Measurements from ENCODE around the gene LRRFIP1.
"Not testable (repeated sequence)": the region's sequence is repeated elsewhere in the genome, so short reads cannot be mapped to it uniquely, and the experiment has no call there.

LRRFIP1 gene

GRCh38 chr2:237661799-237662328 lies 34.5 kb downstream of the LRRFIP1 start:
- no peak for DNase-seq (ENCODE audit: low read depth)

DNA sequence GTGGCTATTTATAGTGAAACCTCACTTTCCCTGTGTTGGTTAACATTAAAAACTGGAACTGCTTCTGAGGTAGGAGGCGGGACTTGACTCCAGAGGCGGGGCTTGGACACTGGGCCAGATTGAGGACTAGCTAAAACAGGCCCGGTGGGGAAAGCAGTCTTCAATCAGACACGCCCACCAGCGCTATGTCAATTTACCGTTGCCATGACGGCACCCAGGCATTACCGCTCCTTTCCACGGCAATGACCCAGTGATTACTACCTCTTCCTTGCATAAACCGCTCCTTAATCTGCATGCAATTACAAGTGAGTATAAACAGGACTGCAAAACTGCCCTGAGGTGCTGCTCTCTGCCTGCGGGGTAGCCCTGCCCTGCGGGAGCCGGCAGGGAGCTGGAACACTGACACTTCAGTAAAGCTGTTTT lies 35.3 kb downstream of the LRRFIP1 start:
- DNase-seq (ENCODE audit: low read depth): peak; percentile 94

DNA sequence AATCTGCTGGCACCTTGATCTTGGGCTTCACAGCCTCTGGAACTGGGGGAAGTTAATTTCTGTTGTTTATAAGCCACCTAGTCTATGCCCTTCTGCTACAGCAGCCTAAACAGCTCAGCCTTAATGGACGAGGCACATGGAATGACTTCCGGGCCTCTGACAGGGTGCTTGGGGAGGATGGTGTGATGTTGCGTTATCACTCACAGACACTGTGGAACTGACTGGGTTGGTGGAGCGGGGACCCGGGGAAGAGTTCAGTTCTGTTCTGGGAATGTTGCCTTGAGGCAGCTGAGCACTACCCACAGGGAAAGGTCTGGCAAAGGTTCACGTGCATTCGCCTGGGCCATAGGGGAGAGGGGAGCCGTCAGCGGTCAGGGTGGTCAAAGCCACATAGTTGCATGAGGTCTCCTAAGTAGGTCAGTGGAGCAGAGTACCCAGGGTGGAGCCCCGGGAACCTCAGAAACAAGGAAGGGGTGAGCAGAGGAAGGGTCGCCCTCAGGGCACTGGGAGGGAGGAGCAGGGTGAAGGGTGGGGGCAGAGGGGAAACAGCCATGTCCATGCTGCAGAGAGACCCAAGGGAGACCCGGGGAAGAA lies 36.2 kb downstream of the LRRFIP1 start:
- no peak for DNase-seq (ENCODE audit: low read depth)

DNA sequence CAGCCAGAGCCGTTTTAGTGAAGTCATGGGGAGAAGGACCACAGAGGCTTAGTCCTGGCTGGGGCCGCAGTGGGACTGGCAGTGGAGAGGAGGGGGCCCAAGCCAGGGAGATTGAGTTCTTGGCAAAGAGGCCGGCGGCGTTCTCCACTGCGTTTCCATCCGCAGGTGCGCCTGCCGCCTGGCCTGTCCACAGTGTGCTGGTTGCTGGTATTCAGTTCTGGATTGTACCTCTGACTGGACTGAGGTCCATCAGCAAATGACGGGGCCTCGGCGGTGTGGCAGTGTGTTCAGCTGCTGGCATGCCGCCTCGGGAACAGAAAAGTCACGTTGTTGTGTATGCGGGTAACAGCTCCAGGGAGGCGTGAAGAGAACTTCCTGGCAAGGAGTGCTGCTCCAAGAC lies 36.8 kb downstream of the LRRFIP1 start:
- no peak for DNase-seq (ENCODE audit: low read depth)

DNA sequence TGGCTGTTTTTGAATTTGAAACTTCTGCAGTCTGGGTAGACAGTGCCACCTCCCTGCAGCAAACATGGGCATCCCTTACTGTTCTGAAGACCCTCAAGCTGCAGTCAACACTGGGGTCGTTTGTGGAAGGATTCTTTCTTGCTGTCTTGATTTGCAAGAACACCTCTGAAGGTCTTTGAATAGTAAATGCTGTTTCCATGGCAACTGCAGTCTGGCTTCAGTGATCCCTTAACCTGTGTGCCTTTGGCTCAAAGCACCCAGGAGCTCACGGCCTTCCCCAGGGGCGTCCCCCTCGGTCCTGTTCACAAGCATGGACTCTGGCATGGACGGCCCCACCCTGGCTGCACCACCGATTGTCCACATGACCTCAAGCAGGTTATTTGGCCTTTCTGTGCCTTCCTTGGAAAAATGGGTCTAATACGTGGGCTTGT lies 38.3 kb downstream of the LRRFIP1 start:
- DNase-seq (ENCODE audit: low read depth): no peak

- no peak for DNase-seq (ENCODE audit: low read depth)
Observed at GRCh38 chr2:237666606-237667005, 39.2 kb downstream of the LRRFIP1 start.

- not testable (repeated sequence) for DNase-seq (ENCODE audit: low read depth)
Observed at GRCh38 chr2:237667050-237667576, 39.7 kb downstream of the LRRFIP1 start.

GRCh38 chr2:237667893-237668292 lies 40.5 kb downstream of the LRRFIP1 start:
- DNase-seq (ENCODE audit: low read depth): no peak

DNA sequence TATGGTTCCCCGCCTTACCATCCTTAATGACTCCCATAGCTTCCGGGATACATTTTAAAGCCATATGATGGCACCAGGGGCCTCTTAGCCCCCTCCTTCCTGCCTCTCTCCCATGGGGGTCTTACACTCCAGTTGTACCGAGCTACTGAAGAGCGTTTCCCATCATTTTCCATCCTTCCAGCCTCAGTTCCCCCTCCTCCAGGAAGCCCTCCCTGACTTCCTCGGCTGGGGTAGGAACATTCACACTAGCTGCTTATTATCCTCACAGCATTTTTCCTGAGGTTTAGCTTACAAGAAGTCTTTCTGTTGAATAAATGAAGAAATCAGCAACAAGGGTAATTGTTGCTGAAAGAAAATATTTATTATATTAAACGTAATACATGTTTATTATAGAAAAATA lies 41.1 kb downstream of the LRRFIP1 start:
- DNase-seq (ENCODE audit: low read depth): no peak

- DNase-seq (ENCODE audit: low read depth): no peak
Observed at GRCh38 chr2:237669283-237669627, 41.9 kb downstream of the LRRFIP1 start.

DNA sequence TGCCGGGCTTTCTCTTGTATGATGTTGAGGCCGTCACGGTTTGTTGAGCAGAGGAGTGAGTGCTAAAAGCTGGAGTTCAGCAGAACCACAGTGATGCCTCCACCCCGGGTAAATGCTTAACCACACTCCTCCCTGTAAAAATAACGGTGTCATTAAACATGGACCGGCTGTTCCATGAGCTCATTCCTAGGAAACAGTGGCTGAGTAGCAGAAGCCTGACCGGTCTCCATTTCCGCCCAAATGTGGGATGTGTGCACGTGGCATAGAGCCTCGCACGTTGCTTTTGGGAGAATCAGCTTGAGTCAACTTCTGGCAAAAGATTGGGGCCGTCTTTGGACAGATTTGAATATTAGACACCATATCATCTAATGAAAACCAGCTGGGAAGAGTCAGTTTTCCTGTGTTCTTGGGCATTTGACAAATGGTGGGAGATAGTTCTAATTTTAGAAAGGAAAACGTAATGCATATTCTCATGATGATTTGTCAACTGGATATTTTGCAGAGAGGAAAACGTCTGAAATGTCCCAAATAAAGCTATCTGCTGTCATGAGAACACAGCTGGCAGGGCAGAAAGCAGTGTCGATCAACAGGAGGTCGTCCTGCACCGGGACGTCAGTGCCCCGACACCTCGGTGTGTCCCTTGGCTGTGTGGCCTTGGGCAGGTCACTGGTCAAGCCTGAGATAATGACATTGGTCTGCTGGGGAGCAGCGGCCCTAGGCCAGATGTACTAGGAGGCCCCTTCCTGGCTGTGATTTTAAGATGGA lies 42.4 kb downstream of the LRRFIP1 start:
- DNase-seq (ENCODE audit: low read depth): peak; percentile 76

GRCh38 chr2:237670641-237671040 lies 43.3 kb downstream of the LRRFIP1 start:
- no peak for DNase-seq (ENCODE audit: low read depth)

GRCh38 chr2:237671466-237672138 lies 44.2 kb downstream of the LRRFIP1 start:
- DNase-seq (ENCODE audit: low read depth): no peak

DNA sequence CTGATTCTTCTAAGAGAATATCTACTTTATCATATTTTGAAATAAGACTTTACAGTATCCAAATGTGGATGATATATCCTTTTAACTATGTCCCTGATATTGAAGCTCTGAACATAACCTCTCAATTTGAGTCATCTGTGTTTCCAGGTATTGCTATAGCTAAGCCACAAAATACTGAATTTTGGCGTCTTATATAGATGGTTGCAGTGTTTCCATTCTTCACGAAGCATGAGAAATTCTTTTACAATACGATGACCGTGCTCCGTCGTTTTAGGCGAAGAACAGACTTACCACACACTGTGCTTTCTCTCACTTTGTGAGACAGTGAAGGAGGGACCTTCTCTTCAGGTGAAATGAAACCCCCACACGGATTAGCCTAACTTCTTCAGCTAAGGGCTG lies 45.3 kb downstream of the LRRFIP1 start:
- DNase-seq (ENCODE audit: low read depth): no peak

GRCh38 chr2:237673130-237674001 lies 46.0 kb downstream of the LRRFIP1 start:
- DNase-seq (ENCODE audit: low read depth): no peak

- DNase-seq (ENCODE audit: low read depth): peak; percentile 75
Observed at GRCh38 chr2:237674731-237675276, 47.4 kb downstream of the LRRFIP1 start.

- DNase-seq (ENCODE audit: low read depth): no peak
Observed at GRCh38 chr2:237675316-237675715, 47.9 kb downstream of the LRRFIP1 start.

- no peak for DNase-seq (ENCODE audit: low read depth)
Observed at GRCh38 chr2:237680702-237681478, 53.5 kb downstream of the LRRFIP1 start.

GRCh38 chr2:237682151-237682550 lies 54.8 kb downstream of the LRRFIP1 start:
- DNase-seq (ENCODE audit: low read depth): no peak

DNA sequence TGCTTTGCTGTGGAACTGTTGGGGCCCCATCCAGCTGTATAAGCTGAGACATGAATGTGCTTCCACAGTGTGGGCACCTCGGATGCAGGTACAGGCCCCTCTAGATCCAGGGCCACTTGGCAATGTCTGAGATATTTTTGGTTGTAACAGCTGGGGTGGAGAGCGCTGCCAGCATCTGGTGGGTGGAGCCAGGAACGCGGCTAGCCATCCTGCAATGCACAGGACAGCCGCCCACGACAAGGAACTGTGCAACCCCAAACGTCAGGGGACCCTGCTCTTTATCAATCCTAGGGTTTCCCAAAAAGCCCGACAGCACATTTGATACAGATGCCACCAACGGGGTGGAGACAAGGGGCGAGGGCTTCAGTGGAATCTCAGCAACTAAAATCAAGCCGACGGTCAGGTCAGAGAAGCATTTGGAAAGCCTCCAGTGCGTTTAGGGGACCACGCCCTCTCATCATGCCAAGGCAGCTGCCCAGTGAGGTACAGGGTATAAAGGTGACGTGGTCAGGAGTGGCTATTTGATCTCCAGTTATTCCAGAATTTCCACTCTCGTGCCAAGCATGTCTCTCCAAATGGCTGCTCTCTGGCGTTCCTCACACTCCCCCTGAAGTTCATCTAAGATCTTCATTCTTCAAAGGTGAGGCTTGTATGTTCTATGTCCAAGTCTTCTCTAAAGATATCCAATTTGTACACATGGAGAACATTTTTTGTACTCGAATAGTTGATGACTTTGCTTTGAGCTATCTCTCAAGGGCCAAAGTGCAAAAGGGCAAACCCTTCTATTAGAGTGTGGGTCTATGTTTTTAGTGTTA lies 55.7 kb downstream of the LRRFIP1 start:
- DNase-seq (ENCODE audit: low read depth): no peak

Data from amniotic epithelial cell (primary cell).